ENCODE measurements around the gene KLHL26. TPM values are rescaled to one million over a fixed set of nuclear protein-coding genes. Genes with fewer than 3 reads are reported as not detected.

KLHL26 gene
- total RNA-seq, 1 donor from 2014 or later = 10.9 TPM

GRCh38 chr19:18667531-18668251 is 30.9 kb downstream of the KLHL26 start:
- peaks cover 34% of the 10 kb centered on the region for H3K36me3 Mint-ChIP-seq (ENCODE audit: low read depth)
- CTCF ChIA-PET = no interaction called here

DNA sequence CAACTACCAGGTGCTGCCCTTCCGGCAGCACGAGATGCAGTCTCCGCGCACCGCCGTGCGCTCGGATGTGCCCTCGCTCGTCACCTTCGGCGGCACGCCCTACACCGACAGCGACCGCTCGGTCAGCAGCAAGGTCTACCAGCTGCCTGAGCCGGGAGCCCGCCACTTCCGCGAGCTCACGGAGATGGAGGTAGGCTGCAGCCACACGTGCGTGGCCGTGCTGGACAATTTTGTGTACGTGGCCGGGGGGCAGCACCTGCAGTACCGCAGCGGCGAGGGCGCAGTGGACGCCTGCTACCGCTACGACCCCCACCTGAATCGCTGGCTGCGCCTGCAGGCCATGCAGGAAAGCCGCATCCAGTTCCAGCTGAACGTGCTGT is 31.4 kb downstream of the KLHL26 start:
- CTCF ChIA-PET = no interaction called here

More at GRCh38 chr19:18667531-18668251, 30.9 kb downstream of the KLHL26 start:
- no peak overlapping the region for H3K27ac Mint-ChIP-seq
- TF ChIP-seq, protein P1, sequence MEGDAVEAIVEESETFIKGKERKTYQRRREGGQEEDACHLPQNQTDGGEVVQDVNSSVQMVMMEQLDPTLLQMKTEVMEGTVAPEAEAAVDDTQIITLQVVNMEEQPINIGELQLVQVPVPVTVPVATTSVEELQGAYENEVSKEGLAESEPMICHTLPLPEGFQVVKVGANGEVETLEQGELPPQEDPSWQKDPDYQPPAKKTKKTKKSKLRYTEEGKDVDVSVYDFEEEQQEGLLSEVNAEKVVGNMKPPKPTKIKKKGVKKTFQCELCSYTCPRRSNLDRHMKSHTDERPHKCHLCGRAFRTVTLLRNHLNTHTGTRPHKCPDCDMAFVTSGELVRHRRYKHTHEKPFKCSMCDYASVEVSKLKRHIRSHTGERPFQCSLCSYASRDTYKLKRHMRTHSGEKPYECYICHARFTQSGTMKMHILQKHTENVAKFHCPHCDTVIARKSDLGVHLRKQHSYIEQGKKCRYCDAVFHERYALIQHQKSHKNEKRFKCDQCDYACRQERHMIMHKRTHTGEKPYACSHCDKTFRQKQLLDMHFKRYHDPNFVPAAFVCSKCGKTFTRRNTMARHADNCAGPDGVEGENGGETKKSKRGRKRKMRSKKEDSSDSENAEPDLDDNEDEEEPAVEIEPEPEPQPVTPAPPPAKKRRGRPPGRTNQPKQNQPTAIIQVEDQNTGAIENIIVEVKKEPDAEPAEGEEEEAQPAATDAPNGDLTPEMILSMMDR (IDR thresholded peaks at IDR 0.05) = no peak
- H3K4me1 Mint-ChIP-seq = peaks cover 18% of the 10 kb centered on the region
- ATAC-seq (ENCODE audit: low read depth) (no peak), DNase-seq (no peak)
- H3K4me3 Mint-ChIP-seq = no peak overlapping the region
- intact Hi-C loops (cut with micrococcal nuclease) = no loop called here
- no peaks in the 10 kb centered on the region for H3K27me3 Mint-ChIP-seq
- POLR2A ChIA-PET = no interaction called here
- no peaks in the 10 kb centered on the region for H3K9me3 Mint-ChIP-seq

GRCh38 chr19:18668744-18669523 is 32.1 kb downstream of the KLHL26 start:
- no peak for DNase-seq
- intact Hi-C loops (cut with micrococcal nuclease) = no loop called here
- H3K9me3 Mint-ChIP-seq = no peaks in the 10 kb centered on the region
- H3K27ac Mint-ChIP-seq = no peak overlapping the region
- POLR2A ChIA-PET = no interaction called here
- H3K36me3 Mint-ChIP-seq (ENCODE audit: low read depth) = peaks cover 34% of the 10 kb centered on the region
- no peak overlapping the region for H3K4me3 Mint-ChIP-seq
- ATAC-seq (ENCODE audit: low read depth) = no peak
- H3K27me3 Mint-ChIP-seq = no peaks in the 10 kb centered on the region
- H3K4me1 Mint-ChIP-seq = peaks cover 13% of the 10 kb centered on the region
- TF ChIP-seq, protein P1 (IDR thresholded peaks at IDR 0.05) = no peak
- CTCF ChIA-PET = no interaction called here

More for the DNA sequence above, 31.4 kb downstream of the KLHL26 start:
- no peak overlapping the region for H3K27ac Mint-ChIP-seq
- TF ChIP-seq, protein P1 (IDR thresholded peaks at IDR 0.05) = no peak
- no peaks in the 10 kb centered on the region for H3K27me3 Mint-ChIP-seq
- POLR2A ChIA-PET = no interaction called here
- no peak for ATAC-seq (ENCODE audit: low read depth)
- H3K4me3 Mint-ChIP-seq = no peak overlapping the region
- intact Hi-C loops (cut with micrococcal nuclease) = no loop called here
- no peaks in the 10 kb centered on the region for H3K9me3 Mint-ChIP-seq
- DNase-seq = no peak
- peaks cover 18% of the 10 kb centered on the region for H3K4me1 Mint-ChIP-seq
- peaks cover 34% of the 10 kb centered on the region for H3K36me3 Mint-ChIP-seq (ENCODE audit: low read depth)

- ChIA-PET CTCF (no interaction called here), POLR2A (no interaction called here)
- Mint-ChIP-seq H3K9me3 (no peaks in the 10 kb centered on the region), H3K4me3 (no peak overlapping the region), H3K36me3 (ENCODE audit: low read depth) (peaks cover 34% of the 10 kb centered on the region), H3K27ac (no peak overlapping the region), H3K27me3 (no peaks in the 10 kb centered on the region), H3K4me1 (peaks cover 10% of the 10 kb centered on the region)
- DNase-seq (no peak), ATAC-seq (ENCODE audit: low read depth) (no peak)
- intact Hi-C loops (cut with micrococcal nuclease) = no loop called here
- TF ChIP-seq, protein P1 (IDR thresholded peaks at IDR 0.05) = no peak
Observed at GRCh38 chr19:18669524-18669817, 32.6 kb downstream of the KLHL26 start.

- ATAC-seq (ENCODE audit: low read depth) (no peak), DNase-seq (no peak)
- ChIA-PET POLR2A (no interaction called here), CTCF (interaction anchor here (0.7 kb wide), 1 partner anchor 164 kb away, joined by 3 read pairs; no protein-coding TSS in a partner anchor)
- Mint-ChIP-seq H3K4me1 (peaks cover 10% of the 10 kb centered on the region), H3K9me3 (no peaks in the 10 kb centered on the region), H3K27ac (no peak overlapping the region), H3K36me3 (ENCODE audit: low read depth) (peaks cover 32% of the 10 kb centered on the region), H3K4me3 (no peak overlapping the region), H3K27me3 (no peaks in the 10 kb centered on the region)
- intact Hi-C loops (cut with micrococcal nuclease) = loop anchor here (10.0 kb wide), 1 partner anchor 215 kb away; no protein-coding TSS in a partner anchor
- TF ChIP-seq, protein P1 (IDR thresholded peaks at IDR 0.05) = no peak
Observed at GRCh38 chr19:18669883-18670282, 33.1 kb downstream of the KLHL26 start.
